Endothelial cell of umbilical vein (primary cell): ENCODE results near the gene REPS2. TPM values are rescaled to one million over a fixed set of nuclear protein-coding genes. Genes with fewer than 3 reads are reported as not detected.

Source experiments
- BruUV-seq: library from RNA; stranded (reverse); fragments of 400-500 nt; replicated peaks from 2 replicates; lab custom pipeline; 2021; lab: Mats Ljungman, UMichigan
- CTCF ChIA-PET: fragments of 300-600, 350-600 bp; sonication (Branson Sonifier 250); formaldehyde crosslinking; loops from one replicate; lab custom pipeline; 2021; ENCODE audit warnings: antibody characterized with exemption, inconsistent platforms; lab: Charles Lee
- POLR2A ChIA-PET: fragments of 300-600, 350-600 bp; sonication (Branson Sonifier 250); formaldehyde crosslinking; loops from one replicate; lab custom pipeline; 2021; ENCODE audit warnings: antibody characterized with exemption, inconsistent platforms; lab: Charles Lee
- DNase-seq: peaks from one replicate; pipeline ENCODE4 v3.0.0-alpha.2; 2011; ENCODE audit warnings: low read depth, low spot score
- FAIRE-seq: peaks from 2 replicates; lab custom pipeline; 2011; peaks lifted over from hg19 to GRCh38; lab: Jason Lieb, UNC
- H2AFZ ChIP-seq: 2 replicates; pipeline ENCODE4 v1.6.0; 2012; ENCODE audit warnings: low read depth, low read length, control low read depth, inconsistent platforms
- H3K27ac ChIP-seq: 2 replicates; pipeline ENCODE4 v1.5.1; 2011; ENCODE audit warnings: low read depth, mild to moderate bottlenecking, control low read depth, low read length, moderate library complexity; ENCODE audit not compliant: insufficient read depth
- H3K27me3 ChIP-seq, 2 experiments: 2 replicates each; pipeline versions ENCODE4 v1.6.0 to v1.6.1; 2011; ENCODE audit warnings: low read length in 2 of 2, mixed read lengths in 1 of 2; ENCODE audit not compliant: control insufficient read depth in 2 of 2, insufficient read depth in 2 of 2
- H3K36me3 ChIP-seq, 2 experiments: 2 replicates in 1 of 2; 3 replicates in 1 of 2; pipeline ENCODE4 v1.5.1; 2011; ENCODE audit warnings: low read length in 2 of 2, mild to moderate bottlenecking in 1 of 2, moderate library complexity in 1 of 2; ENCODE audit not compliant: control insufficient read depth in 2 of 2, insufficient read depth in 2 of 2; ENCODE audit errors: extremely low read depth in 1 of 2
- H3K4me1 ChIP-seq: 3 replicates; pipeline ENCODE4 v1.5.1; 2011; ENCODE audit warnings: mild to moderate bottlenecking, low read length; ENCODE audit not compliant: control insufficient read depth, insufficient read depth; ENCODE audit errors: extremely low read depth
- H3K4me2 ChIP-seq: 2 replicates; pipeline ENCODE4 v1.6.1; 2011; ENCODE audit warnings: low read length, control low read depth, mixed read lengths; ENCODE audit not compliant: insufficient read depth
- H3K4me3 ChIP-seq, 3 experiments: fragments of 200-600 bp in 1 of 3; sonication (generic), shearing (Covaris generic) in 1 of 3; replicated peaks in 1 of 3; 2 replicates each; pipeline ENCODE4 v1.5.1; 2011 to 2016; ENCODE audit warnings: control low read depth in 3 of 3, low read length in 3 of 3, mild to moderate bottlenecking in 2 of 3, inconsistent platforms in 1 of 3, low read depth in 1 of 3, moderate library complexity in 1 of 3; ENCODE audit not compliant: insufficient read depth in 1 of 3
- H3K79me2 ChIP-seq: 2 replicates; pipeline ENCODE4 v1.6.0; 2012; ENCODE audit warnings: low read length, inconsistent platforms; ENCODE audit not compliant: control insufficient read depth, insufficient read depth
- H3K9ac ChIP-seq: replicated peaks from 2 replicates; pipeline ENCODE3; 2011; ENCODE audit warnings: low read length, control low read depth; ENCODE audit not compliant: insufficient read depth; ENCODE audit errors: extremely low read depth
- H3K9me1 ChIP-seq: replicated peaks from 3 replicates; pipeline ENCODE4 v1.6.0; 2011; ENCODE audit warnings: mild to moderate bottlenecking, low read length; ENCODE audit not compliant: control insufficient read depth, insufficient read depth; ENCODE audit errors: extremely low read depth
- H3K9me3 ChIP-seq: replicated peaks from 2 replicates; pipeline ENCODE4 v1.5.1; 2012; ENCODE audit warnings: low read length, inconsistent platforms; ENCODE audit not compliant: control insufficient read depth, insufficient read depth
- H4K20me1 ChIP-seq: replicated peaks from 2 replicates; pipeline ENCODE3; 2011; ENCODE audit warnings: mild to moderate bottlenecking, low read length; ENCODE audit not compliant: control insufficient read depth, insufficient read depth; ENCODE audit errors: extremely low read depth
- CTCF ChIP-seq, 2 donors: IDR thresholded peaks; 1 replicate in 1 of 2; 2 replicates in 1 of 2; pipeline ENCODE4 v1.5.1; 2011; ENCODE audit warnings: low read length in 2 of 2, mild to moderate bottlenecking in 2 of 2, moderate library complexity in 2 of 2, control low read depth in 1 of 2, inconsistent platforms in 1 of 2, low read depth in 1 of 2; ENCODE audit not compliant: insufficient read depth in 1 of 2; ENCODE audit errors: extremely low read depth in 1 of 2
- EZH2 ChIP-seq: IDR thresholded peaks from 2 replicates; pipeline ENCODE4 v1.6.1; 2012; ENCODE audit warnings: borderline replicate concordance, low read depth, mild to moderate bottlenecking, moderate library complexity, low read length, inconsistent platforms; ENCODE audit not compliant: severe bottlenecking
- FOS ChIP-seq: IDR thresholded peaks from 2 replicates; pipeline ENCODE4 v1.6.1; 2011; ENCODE audit warnings: mild to moderate bottlenecking, low read length, moderate library complexity, borderline replicate concordance; ENCODE audit not compliant: insufficient read depth
- GATA2 ChIP-seq: IDR thresholded peaks from 2 replicates; pipeline ENCODE4 v1.7.0; 2011; ENCODE audit warnings: low read depth, mild to moderate bottlenecking, moderate library complexity, mixed read lengths, low read length; ENCODE audit not compliant: insufficient read length, insufficient read depth
- JUN ChIP-seq: IDR thresholded peaks from 2 replicates; pipeline ENCODE4 v1.6.1; 2011; ENCODE audit warnings: borderline replicate concordance, low read depth; ENCODE audit not compliant: insufficient read length, insufficient read depth
- MAX ChIP-seq: IDR thresholded peaks from 2 replicates; pipeline ENCODE4 v1.6.1; 2011; ENCODE audit not compliant: insufficient read depth, insufficient read length
- MYC ChIP-seq: IDR thresholded peaks from one replicate; pipeline ENCODE4 v1.6.1; 2011; ENCODE audit warnings: mild to moderate bottlenecking, low read depth, low read length
- POLR2A ChIP-seq: IDR thresholded peaks from 2 replicates; pipeline ENCODE4 v1.6.1; 2012; ENCODE audit warnings: low read depth, mild to moderate bottlenecking, control low read depth, low read length
- POLR2AphosphoS5 ChIP-seq: IDR thresholded peaks from 2 replicates; pipeline ENCODE4 v1.6.1; 2012; ENCODE audit warnings: low read depth, mild to moderate bottlenecking, control low read depth, low read length, moderate library complexity; ENCODE audit not compliant: insufficient read depth
- dilution Hi-C: fragments of 300-500 bp; cut with MboI; formaldehyde crosslinking; loops from one replicate; pipeline ENCODE4 v1.15.0; 2019; ENCODE audit warnings: low sequenced_read_pairs; ENCODE audit not compliant: extremely low pct_ligation_motif_present
- intact Hi-C: fragments of 100-400 bp; cut with micrococcal nuclease; formaldehyde crosslinking; loops from one replicate; pipeline ENCODE4 v1.10.0; 2022
- polyA plus RNA-seq, 4 experiments: library from polyadenylated mRNA; depleted of rRNA in 3 of 4; stranded (reverse) in 3 of 4; unstranded in 1 of 4; fragments of >200 nt; gene quantifications; 2 replicates each; pipeline versions ENCODE4 v1.2.1 to v1.2.3, GENCODE V29; 2011 to 2012; ENCODE audit warnings: missing spikeins in 1 of 4
- total RNA-seq: library from RNA; stranded (reverse); gene quantifications from 2 replicates; pipeline ENCODE4 v1.2.3, GENCODE V29; 2021

The REPS2 gene
- total and polyA plus RNA-seq, 2 donors (not counting 3 experiments of a cell fraction or from before 2014, with no cell fraction given), result 0.91 to 2.6 TPM

GRCh38 chrX:17095161-17095560, 148.7 kb downstream of the REPS2 start:
- DNase-seq (no peak), FAIRE-seq (no peak)
- TF ChIP-seq MYC (no peak), CTCF (IDR thresholded peaks at IDR 0.05; ENCODE audit: extremely low read depth in 1 of 2, insufficient read depth in 1 of 2, low read depth in 1 of 2, low read length in 2 of 2) (no peak), POLR2AphosphoS5 (no peak), MAX (no peak), JUN (no peak), EZH2 (no peak), POLR2A (no peak), FOS (no peak), GATA2 (no peak)
- Histone ChIP-seq H2AFZ (no peak overlapping the region), H4K20me1 (no peaks in the 10 kb centered on the region), H3K4me2 (no peak overlapping the region), H3K9me1 (no peaks in the 10 kb centered on the region), H3K4me1 (peaks cover 7% of the 10 kb centered on the region), H3K27ac (no peak overlapping the region), H3K27me3 (no peaks in the 10 kb centered on the region), H3K9me3 (no peaks in the 10 kb centered on the region), H3K79me2 (no peaks in the 10 kb centered on the region), H3K9ac (no peak overlapping the region), H3K36me3 (no peaks in the 10 kb centered on the region), H3K4me3 (no peak overlapping the region)
- ChIA-PET POLR2A (no interaction called here), CTCF (interaction anchor here (0.6 kb wide), 1 partner anchor 49 kb away, joined by 3 read pairs; no protein-coding TSS in a partner anchor)
- no TSS peak for BruUV-seq
- intact Hi-C loops, result no loop called here
- dilution Hi-C loops, result no loop called here
